ENCODE results near the gene SYNGR2.

DNA sequence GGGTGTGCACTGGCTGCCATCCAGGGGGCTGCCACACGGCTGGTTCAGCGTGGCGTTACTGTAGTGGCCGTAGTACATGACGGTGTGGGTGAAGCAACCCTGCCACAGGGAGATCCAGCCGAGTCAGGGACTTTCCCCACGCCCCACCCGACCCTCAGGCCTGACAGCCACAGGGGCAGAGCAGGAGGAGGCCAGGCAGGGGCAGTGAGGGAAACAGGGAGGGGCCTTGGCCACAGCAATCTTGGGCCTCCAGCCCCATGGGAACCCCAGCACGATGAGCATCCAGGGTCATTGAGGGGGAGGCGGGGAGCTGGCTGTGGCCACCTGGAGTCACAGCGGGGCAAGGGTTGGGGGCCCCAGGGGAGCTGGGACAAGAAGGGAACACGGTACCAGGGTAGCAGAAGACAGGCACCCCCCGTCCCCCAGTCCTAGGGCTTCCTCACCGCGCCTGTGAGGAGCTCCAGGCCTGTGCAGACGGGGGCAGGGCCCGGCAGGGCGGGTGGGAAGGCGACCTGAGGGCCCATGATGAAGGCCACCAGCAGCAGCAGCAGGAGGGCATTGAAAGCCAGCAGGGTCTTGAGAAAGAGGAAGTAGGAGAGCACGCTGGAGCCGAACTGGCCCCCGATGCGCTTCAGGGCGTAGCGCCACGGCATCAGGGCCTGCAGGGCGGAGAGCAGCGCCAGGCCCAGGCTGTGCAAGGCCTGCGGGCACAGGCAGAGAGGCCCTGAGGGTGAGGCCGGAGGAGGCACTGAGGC lies 44.1 kb upstream of the SYNGR2 start:
- TF ChIP-seq, protein P1, sequence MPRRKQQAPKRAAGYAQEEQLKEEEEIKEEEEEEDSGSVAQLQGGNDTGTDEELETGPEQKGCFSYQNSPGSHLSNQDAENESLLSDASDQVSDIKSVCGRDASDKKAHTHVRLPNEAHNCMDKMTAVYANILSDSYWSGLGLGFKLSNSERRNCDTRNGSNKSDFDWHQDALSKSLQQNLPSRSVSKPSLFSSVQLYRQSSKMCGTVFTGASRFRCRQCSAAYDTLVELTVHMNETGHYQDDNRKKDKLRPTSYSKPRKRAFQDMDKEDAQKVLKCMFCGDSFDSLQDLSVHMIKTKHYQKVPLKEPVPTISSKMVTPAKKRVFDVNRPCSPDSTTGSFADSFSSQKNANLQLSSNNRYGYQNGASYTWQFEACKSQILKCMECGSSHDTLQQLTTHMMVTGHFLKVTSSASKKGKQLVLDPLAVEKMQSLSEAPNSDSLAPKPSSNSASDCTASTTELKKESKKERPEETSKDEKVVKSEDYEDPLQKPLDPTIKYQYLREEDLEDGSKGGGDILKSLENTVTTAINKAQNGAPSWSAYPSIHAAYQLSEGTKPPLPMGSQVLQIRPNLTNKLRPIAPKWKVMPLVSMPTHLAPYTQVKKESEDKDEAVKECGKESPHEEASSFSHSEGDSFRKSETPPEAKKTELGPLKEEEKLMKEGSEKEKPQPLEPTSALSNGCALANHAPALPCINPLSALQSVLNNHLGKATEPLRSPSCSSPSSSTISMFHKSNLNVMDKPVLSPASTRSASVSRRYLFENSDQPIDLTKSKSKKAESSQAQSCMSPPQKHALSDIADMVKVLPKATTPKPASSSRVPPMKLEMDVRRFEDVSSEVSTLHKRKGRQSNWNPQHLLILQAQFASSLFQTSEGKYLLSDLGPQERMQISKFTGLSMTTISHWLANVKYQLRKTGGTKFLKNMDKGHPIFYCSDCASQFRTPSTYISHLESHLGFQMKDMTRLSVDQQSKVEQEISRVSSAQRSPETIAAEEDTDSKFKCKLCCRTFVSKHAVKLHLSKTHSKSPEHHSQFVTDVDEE (CRISPR knock-in tag; IDR thresholded peaks at IDR 0.05) = no peak
- no peak for TF ChIP-seq ZFP30 (CRISPR knock-in tag; IDR thresholded peaks at IDR 0.05)
- TF ChIP-seq OSR1 (CRISPR knock-in tag; IDR thresholded peaks at IDR 0.05) = no peak
- no peak for TF ChIP-seq RARB (CRISPR knock-in tag; IDR thresholded peaks at IDR 0.05)
- TF ChIP-seq ZNF70 (CRISPR knock-in tag; IDR thresholded peaks at IDR 0.05) = no peak
- TF ChIP-seq, protein P2, sequence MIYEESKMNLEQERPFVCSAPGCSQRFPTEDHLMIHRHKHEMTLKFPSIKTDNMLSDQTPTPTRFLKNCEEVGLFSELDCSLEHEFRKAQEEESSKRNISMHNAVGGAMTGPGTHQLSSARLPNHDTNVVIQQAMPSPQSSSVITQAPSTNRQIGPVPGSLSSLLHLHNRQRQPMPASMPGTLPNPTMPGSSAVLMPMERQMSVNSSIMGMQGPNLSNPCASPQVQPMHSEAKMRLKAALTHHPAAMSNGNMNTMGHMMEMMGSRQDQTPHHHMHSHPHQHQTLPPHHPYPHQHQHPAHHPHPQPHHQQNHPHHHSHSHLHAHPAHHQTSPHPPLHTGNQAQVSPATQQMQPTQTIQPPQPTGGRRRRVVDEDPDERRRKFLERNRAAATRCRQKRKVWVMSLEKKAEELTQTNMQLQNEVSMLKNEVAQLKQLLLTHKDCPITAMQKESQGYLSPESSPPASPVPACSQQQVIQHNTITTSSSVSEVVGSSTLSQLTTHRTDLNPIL (CRISPR knock-in tag; IDR thresholded peaks at IDR 0.05; ENCODE audit: low read depth) = no peak
- TF ChIP-seq ARNTL (CRISPR knock-in tag; IDR thresholded peaks at IDR 0.05; ENCODE audit: borderline replicate concordance, low read depth) = no peak
